GM12875 (cell line): ENCODE measurements around the gene POTEH.
"Not testable (repeated sequence)": the region's sequence is repeated elsewhere in the genome, so short reads cannot be mapped to it uniquely, and the experiment has no call there.

ENCODE experiments used
- H3K4me3 ChIP-seq: one replicate; pipeline ENCODE4 v1.5.1; 2011; ENCODE audit warnings: low read depth, low read length, control low read depth

Gene POTEH

GRCh38 chr22:15689749-15690125 lies at the start of gene POTEH:
Gene POTEH, plus strand, starts transcription at chr22:15690026. Its CDS starts 52 bp downstream, at chr22:15690078.
- H3K4me3 ChIP-seq = not testable (repeated sequence)

- H3K4me3 ChIP-seq = not testable (repeated sequence)
Measured at GRCh38 chr22:15642288-15642861, 47.5 kb upstream of the POTEH start.

GRCh38 chr22:15651954-15652353 lies 37.9 kb upstream of the POTEH start:
- H3K4me3 ChIP-seq = not testable (repeated sequence)

- H3K4me3 ChIP-seq = not testable (repeated sequence)
Measured at GRCh38 chr22:15652738-15653137, 37.1 kb upstream of the POTEH start.

- H3K4me3 ChIP-seq = not testable (repeated sequence)
Measured at GRCh38 chr22:15653241-15653640, 36.6 kb upstream of the POTEH start.

- H3K4me3 ChIP-seq = not testable (repeated sequence)
Measured at GRCh38 chr22:15661102-15661501, 28.7 kb upstream of the POTEH start.

GRCh38 chr22:15664682-15665081 lies 25.1 kb upstream of the POTEH start:
- H3K4me3 ChIP-seq = not testable (repeated sequence)

- not testable (repeated sequence) for H3K4me3 ChIP-seq
Measured at GRCh38 chr22:15665478-15665877, 24.3 kb upstream of the POTEH start.

GRCh38 chr22:15669430-15669829 lies 20.4 kb upstream of the POTEH start:
- H3K4me3 ChIP-seq = not testable (repeated sequence)

GRCh38 chr22:15679702-15680101 lies 10.1 kb upstream of the POTEH start:
- not testable (repeated sequence) for H3K4me3 ChIP-seq

- not testable (repeated sequence) for H3K4me3 ChIP-seq
Measured at GRCh38 chr22:15684115-15684514, 5.7 kb upstream of the POTEH start.

GRCh38 chr22:15684695-15685094 lies 5.1 kb upstream of the POTEH start:
- H3K4me3 ChIP-seq = not testable (repeated sequence)

GRCh38 chr22:15685641-15686040 lies 4.2 kb upstream of the POTEH start:
- not testable (repeated sequence) for H3K4me3 ChIP-seq

- H3K4me3 ChIP-seq = not testable (repeated sequence)
Measured at GRCh38 chr22:15687086-15687485, 2.7 kb upstream of the POTEH start.

- H3K4me3 ChIP-seq = not testable (repeated sequence)
Measured at GRCh38 chr22:15687676-15688075, 2.1 kb upstream of the POTEH start.

GRCh38 chr22:15688090-15688489 lies 1.7 kb upstream of the POTEH start:
- H3K4me3 ChIP-seq = not testable (repeated sequence)

- not testable (repeated sequence) for H3K4me3 ChIP-seq
Measured at GRCh38 chr22:15689012-15689748, 646 bp upstream of the POTEH start.

GRCh38 chr22:15713600-15713999 lies 23.8 kb downstream of the POTEH start:
- H3K4me3 ChIP-seq = not testable (repeated sequence)

- H3K4me3 ChIP-seq = not testable (repeated sequence)
Measured at GRCh38 chr22:15714125-15714524, 24.3 kb downstream of the POTEH start.

- H3K4me3 ChIP-seq = not testable (repeated sequence)
Measured at GRCh38 chr22:15721884-15722283, 32.1 kb downstream of the POTEH start.

- H3K4me3 ChIP-seq = not testable (repeated sequence)
Measured at GRCh38 chr22:15729209-15729917, 39.5 kb downstream of the POTEH start.

- not testable (repeated sequence) for H3K4me3 ChIP-seq
Measured at GRCh38 chr22:15731023-15731422, 41.2 kb downstream of the POTEH start.
